Prostate gland (tissue), 2 donors: Measurements from ENCODE around the gene EPM2A. TPM values are rescaled to one million over a fixed set of nuclear protein-coding genes. Genes with fewer than 3 reads are reported as not detected.

Experiments used
- DNase-seq: peaks from one replicate; pipeline ENCODE4 v3.0.0-alpha.2; 2019; ENCODE audit warnings: low spot score
- H3K27ac ChIP-seq, 2 donors: fragments of 200-600 bp; sonication (generic); 2 replicates each; pipeline ENCODE4 v1.5.1; 2017 to 2019
- H3K27me3 ChIP-seq: fragments of 200-600 bp; sonication (generic); replicated peaks from 2 replicates; pipeline ENCODE4 v1.5.1; 2019; ENCODE audit not compliant: insufficient read depth
- H3K36me3 ChIP-seq, 2 donors: fragments of 200-600 bp; sonication (generic); 1 replicate in 1 of 2; 2 replicates in 1 of 2; pipeline versions ENCODE4 v1.5.1 to v1.8.1; 2017 to 2019
- H3K4me1 ChIP-seq: fragments of 200-600 bp; sonication (generic); replicated peaks from 2 replicates; pipeline ENCODE4 v1.5.1; 2019
- H3K4me3 ChIP-seq, 2 donors: fragments of 200-600 bp; sonication (generic); 2 replicates each; pipeline ENCODE4 v1.5.1; 2017 to 2019
- H3K9me3 ChIP-seq: fragments of 200-600 bp; sonication (generic); 2 replicates; pipeline ENCODE4 v1.5.1; 2017
- CTCF ChIP-seq, 4 experiments: fragments of 200-600 bp in 2 of 4; fragments of 450-650 bp in 2 of 4; sonication (generic) in 2 of 4; IDR thresholded peaks; 1 replicate in 3 of 4; 2 replicates in 1 of 4; pipeline ENCODE4 v1.5.1; 2016 to 2019; ENCODE audit warnings: antibody characterized with exemption in 4 of 4, mild to moderate bottlenecking in 2 of 4, moderate library complexity in 2 of 4
- POLR2A ChIP-seq: fragments of 450-650 bp; IDR thresholded peaks from one replicate; pipeline ENCODE4 v1.6.1; 2016; ENCODE audit warnings: antibody characterized with exemption, mild to moderate bottlenecking
- POLR2AphosphoS5 ChIP-seq: sonication (generic); formaldehyde crosslinking; IDR thresholded peaks from one replicate; pipeline ENCODE4 v1.6.1; 2017; ENCODE audit warnings: antibody characterized with exemption
- WGBS: methylation state at CpG from one replicate; pipeline ENCODE4 v1.1.5; 2018; 5-methylcytosine and 5-hydroxymethylcytosine counted together
- intact Hi-C: fragments of 100-400 bp; cut with DNase I; formaldehyde crosslinking; loops from one replicate; pipeline ENCODE4 v1.14.2; 2022
- total RNA-seq, 2 donors: library from RNA; depleted of rRNA; stranded (reverse); fragments of >200 nt; gene quantifications; one replicate each; pipeline ENCODE4 v1.1.0, GENCODE V29; 2016

Gene EPM2A
- total RNA-seq, 2 donors from 2014 or later, result 7.2 to 18.6 TPM

DNA sequence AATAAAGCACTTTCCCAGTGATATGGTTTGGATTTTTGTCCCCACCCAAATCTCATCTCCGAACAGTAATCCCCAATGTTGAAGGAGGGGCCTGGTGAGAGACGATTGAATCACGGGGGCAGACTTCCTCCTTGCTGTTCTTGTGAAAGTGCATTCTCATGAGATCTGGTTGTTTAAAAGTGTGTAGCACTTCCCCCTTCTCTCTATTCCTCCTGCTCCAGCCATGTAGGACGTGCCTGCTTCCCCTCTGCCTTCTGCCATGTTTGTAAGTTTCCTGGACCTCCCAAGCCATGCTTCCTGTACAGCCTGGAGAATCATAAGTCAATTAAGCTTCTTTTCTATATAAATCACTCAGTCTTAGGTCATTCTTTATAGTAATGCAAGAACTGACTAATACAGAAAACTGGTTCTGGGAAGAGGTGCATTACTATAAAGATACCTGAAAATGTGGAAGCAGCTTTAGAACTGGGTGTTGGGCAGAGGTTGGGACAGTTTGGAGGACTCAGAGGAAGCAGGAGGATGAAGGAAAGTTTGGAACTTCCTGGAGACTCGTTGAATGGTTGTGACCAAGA lies 7.4 kb downstream of the EPM2A start:
- no peak for DNase-seq
- 83% methylated on average over 5 of the region's 5 CpGs for WGBS
- no peaks in the 10 kb centered on the region for H3K9me3 ChIP-seq
- no peaks in the 10 kb centered on the region for H3K4me1 ChIP-seq
- H3K27me3 ChIP-seq, result no peaks in the 10 kb centered on the region
- TF ChIP-seq POLR2AphosphoS5 (no peak), CTCF (IDR thresholded peaks at IDR 0.05) (no peak), POLR2A (no peak)
- no peaks in the 10 kb centered on the region for H3K36me3 ChIP-seq
- intact Hi-C loops, result no loop called here
- H3K27ac ChIP-seq, result no peak overlapping the region
- no peak overlapping the region for H3K4me3 ChIP-seq

DNA sequence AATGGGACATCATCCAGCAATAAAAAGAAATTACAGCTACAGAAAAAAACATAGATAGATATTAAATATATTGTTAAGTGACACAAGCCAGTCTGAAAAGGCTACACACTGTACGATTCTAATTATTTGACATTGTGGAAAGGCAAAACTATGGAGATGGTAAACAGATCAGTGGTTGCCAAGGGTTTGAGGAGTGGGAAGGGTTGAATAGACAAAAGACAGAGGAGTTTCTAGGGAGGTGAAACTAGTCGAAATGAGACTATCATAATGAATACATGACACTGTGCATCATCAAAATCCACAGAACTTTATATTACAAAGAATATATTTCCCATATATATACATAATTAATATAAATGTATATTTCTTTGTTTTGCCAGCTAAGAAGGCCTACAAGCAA lies 9.8 kb downstream of the EPM2A start:
- 68% methylated on average over 2 of the region's 2 CpGs for WGBS
- intact Hi-C loops, result no loop called here
- DNase-seq, result no peak
- no peaks in the 10 kb centered on the region for H3K36me3 ChIP-seq
- H3K4me1 ChIP-seq, result no peaks in the 10 kb centered on the region
- TF ChIP-seq POLR2AphosphoS5 (no peak), POLR2A (no peak), CTCF (IDR thresholded peaks at IDR 0.05) (no peak)
- H3K27me3 ChIP-seq, result no peaks in the 10 kb centered on the region
- no peak overlapping the region for H3K4me3 ChIP-seq
- H3K27ac ChIP-seq, result no peak overlapping the region
- H3K9me3 ChIP-seq, result no peaks in the 10 kb centered on the region

GRCh38 chr6:145723646-145724045 lies 11.7 kb downstream of the EPM2A start:
- H3K27ac ChIP-seq, result no peak overlapping the region
- WGBS, result 67% methylated on average over 1 of the region's 1 CpG
- DNase-seq, result no peak

GRCh38 chr6:145722190-145722589 lies 13.1 kb downstream of the EPM2A start:
- DNase-seq, result no peak
- Histone ChIP-seq H3K27me3 (no peaks in the 10 kb centered on the region), H3K27ac (no peak overlapping the region), H3K9me3 (no peaks in the 10 kb centered on the region), H3K4me1 (no peaks in the 10 kb centered on the region), H3K36me3 (no peaks in the 10 kb centered on the region), H3K4me3 (no peak overlapping the region)
- no peak for TF ChIP-seq CTCF (IDR thresholded peaks at IDR 0.05)
- 97% methylated on average over 2 of the region's 2 CpGs for WGBS
- intact Hi-C loops, result no loop called here

More at GRCh38 chr6:145723646-145724045, 11.7 kb downstream of the EPM2A start:
- Histone ChIP-seq H3K4me1 (no peaks in the 10 kb centered on the region), H3K27me3 (no peaks in the 10 kb centered on the region), H3K9me3 (no peaks in the 10 kb centered on the region), H3K4me3 (no peak overlapping the region), H3K36me3 (no peaks in the 10 kb centered on the region)
- intact Hi-C loops, result no loop called here
- TF ChIP-seq POLR2A, result no peak
- TF ChIP-seq POLR2AphosphoS5, result no peak
- no peak for TF ChIP-seq CTCF (IDR thresholded peaks at IDR 0.05)

GRCh38 chr6:145721144-145721543 lies 14.2 kb downstream of the EPM2A start:
- no peaks in the 10 kb centered on the region for H3K27me3 ChIP-seq
- no peaks in the 10 kb centered on the region for H3K4me1 ChIP-seq
- no peak overlapping the region for H3K27ac ChIP-seq
- WGBS, result 97% methylated on average over 3 of the region's 3 CpGs
- no peak overlapping the region for H3K4me3 ChIP-seq
- TF ChIP-seq POLR2A, result no peak
- no peak for DNase-seq
- H3K9me3 ChIP-seq, result no peaks in the 10 kb centered on the region
- H3K36me3 ChIP-seq, result no peaks in the 10 kb centered on the region
- intact Hi-C loops, result no loop called here
